Astrocyte of the cerebellum (primary cell): Measurements from ENCODE around the gene CDK18.

Experiments
- DNase-seq: peaks from one replicate; pipeline ENCODE4 v3.0.0-alpha.2; 2011; ENCODE audit warnings: low read depth
- H3K4me3 ChIP-seq: 2 replicates; pipeline ENCODE4 v1.5.1; 2011; ENCODE audit warnings: mild to moderate bottlenecking, low read depth, low read length, moderate library complexity
- in situ Hi-C: cut with HindIII; loops from 2 replicates; pipeline ENCODE4 v1.10.0; 2017; ENCODE audit warnings: low sequenced_read_pairs
- TF ChIP-seq, protein P1 (sequence below): IDR thresholded peaks from 2 replicates; pipeline ENCODE4 v1.5.1; 2012; ENCODE audit warnings: low read length, low read depth, moderate library complexity, mild to moderate bottlenecking; ENCODE audit errors: missing control alignments

CDK18 gene

DNA sequence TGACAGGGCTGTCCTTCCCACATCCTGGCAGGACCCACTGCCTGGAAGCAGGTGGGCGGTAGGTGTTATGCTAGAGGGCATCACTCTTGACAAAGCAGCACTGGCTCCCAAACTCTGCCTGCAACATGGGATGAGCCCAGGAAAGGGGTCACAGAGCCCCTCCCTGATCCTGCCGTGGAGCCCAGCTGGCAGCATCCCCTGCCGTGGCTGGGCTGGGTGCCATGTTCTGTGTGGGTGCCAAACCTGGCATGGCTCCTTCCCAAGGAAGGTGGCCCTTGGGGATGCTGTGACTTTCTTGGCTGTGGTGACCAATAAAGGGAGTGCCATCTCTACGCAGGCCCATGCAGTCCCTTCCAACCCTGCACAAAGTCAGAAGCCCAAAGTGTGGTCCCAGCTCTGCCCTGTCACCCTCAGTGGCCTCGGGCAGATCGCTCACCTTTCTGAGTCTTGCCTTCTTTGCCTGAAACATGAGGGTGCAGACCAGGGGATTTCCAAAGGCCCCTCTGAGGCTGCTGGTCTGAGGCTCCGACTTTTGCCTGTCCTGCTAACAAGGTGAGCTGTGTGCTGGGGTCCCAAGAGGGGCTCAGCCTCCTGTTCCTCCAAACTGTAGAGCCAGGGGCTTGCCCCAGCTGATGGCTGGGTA, 6.0 kb downstream of the CDK18 start:
- in situ Hi-C loops, result no loop called here
- TF ChIP-seq, protein P1, sequence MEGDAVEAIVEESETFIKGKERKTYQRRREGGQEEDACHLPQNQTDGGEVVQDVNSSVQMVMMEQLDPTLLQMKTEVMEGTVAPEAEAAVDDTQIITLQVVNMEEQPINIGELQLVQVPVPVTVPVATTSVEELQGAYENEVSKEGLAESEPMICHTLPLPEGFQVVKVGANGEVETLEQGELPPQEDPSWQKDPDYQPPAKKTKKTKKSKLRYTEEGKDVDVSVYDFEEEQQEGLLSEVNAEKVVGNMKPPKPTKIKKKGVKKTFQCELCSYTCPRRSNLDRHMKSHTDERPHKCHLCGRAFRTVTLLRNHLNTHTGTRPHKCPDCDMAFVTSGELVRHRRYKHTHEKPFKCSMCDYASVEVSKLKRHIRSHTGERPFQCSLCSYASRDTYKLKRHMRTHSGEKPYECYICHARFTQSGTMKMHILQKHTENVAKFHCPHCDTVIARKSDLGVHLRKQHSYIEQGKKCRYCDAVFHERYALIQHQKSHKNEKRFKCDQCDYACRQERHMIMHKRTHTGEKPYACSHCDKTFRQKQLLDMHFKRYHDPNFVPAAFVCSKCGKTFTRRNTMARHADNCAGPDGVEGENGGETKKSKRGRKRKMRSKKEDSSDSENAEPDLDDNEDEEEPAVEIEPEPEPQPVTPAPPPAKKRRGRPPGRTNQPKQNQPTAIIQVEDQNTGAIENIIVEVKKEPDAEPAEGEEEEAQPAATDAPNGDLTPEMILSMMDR, result no peak
- no peak overlapping the region for H3K4me3 ChIP-seq

DNA sequence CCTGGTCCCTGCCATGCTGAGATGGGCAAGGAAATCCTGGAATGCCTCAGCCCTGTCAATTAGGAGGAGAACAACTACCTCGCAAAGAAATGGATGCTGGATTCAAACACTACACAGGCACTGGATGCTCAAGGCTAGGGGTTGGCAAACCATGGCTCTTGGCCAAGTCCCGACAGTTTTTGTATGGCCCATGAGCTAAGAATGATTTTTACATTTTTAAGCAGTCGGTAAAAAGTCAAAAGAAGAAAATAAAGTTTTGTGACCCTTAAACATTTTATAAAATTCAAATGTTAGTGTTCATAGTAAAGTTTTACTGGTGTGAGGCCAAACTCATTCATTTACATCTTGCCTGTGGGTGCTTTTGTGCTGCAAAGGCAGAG, 6.5 kb downstream of the CDK18 start:
- DNase-seq, result no peak
- in situ Hi-C loops, result no loop called here
- TF ChIP-seq, protein P1, result no peak
- no peak overlapping the region for H3K4me3 ChIP-seq

More for the DNA sequence above, 6.0 kb downstream of the CDK18 start:
- DNase-seq, result no peak

DNA sequence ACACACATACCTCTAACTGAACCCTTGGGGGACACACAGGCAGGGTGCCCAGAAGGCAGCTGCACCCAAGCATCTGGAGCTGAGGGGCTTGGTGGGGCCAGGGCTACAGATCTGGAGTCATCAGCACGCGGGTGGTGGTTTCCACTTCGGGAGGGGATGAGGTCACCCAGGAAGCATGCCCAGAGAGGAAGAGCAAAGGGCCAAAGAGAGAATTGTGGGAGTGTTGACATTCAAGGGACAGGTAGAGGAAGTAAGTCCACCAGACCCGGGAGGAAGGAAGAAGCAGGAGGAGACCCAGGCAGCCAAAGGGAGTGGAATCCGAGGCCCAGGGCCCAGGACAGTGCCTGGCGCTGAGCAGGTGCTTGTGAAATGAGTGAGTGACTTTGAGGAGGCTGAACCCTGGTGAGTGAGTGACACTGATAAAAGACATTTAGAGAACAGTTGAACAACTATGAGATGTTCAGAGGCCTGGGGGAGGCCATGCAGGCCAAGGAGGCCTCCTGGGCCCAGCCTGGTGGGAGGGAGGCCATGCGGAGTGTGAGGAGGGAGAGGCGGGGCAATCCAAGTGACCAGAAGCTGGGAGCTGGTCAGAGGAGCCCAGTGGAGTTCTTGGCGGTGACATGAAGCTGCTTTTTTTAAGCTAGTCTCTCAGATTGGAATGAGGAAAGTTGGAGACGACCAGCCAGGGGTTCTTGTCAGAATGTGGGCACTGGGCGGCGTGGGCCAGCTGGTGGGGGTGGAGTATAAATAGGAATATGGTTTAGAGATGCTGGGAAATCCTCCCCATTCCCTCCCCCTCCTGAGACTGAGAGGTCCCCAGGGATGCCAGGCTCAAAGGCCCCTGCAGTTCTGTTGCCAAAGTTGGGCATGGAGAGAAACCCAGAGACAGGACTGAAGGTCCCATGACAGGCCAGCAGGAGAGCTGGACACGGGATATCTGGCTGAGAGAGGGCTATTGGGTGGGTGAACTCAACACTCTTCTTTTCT, 7.9 kb downstream of the CDK18 start:
- H3K4me3 ChIP-seq, result no peak overlapping the region
- DNase-seq, result no peak
- in situ Hi-C loops, result no loop called here
- TF ChIP-seq, protein P1, result no peak

DNA sequence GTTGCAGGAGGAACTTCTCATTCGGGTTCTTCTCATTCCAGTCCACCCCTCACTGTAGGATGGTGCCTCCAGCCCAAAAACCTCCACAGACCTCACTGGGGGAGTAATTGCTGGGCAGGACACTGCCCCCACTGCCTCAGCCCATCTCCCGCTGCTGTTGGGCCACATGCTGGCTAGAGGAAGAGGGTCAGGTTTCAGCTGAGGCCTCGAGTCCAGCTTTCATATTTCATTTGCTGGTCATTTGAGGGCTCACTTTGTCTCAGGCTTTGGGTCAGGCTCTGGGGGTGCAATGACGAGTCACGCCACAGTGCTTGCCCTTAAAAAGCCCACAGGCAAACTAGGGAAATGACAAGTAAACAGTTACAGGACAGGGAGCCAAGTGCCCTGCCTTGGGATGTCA, 9.3 kb downstream of the CDK18 start:
- H3K4me3 ChIP-seq, result no peak overlapping the region
- no peak for DNase-seq
- TF ChIP-seq, protein P1, result no peak
- in situ Hi-C loops, result no loop called here

GRCh38 chr1:205514211-205515142, 10.0 kb downstream of the CDK18 start:
- DNase-seq, result no peak
- H3K4me3 ChIP-seq, result no peak overlapping the region
- in situ Hi-C loops, result no loop called here
- TF ChIP-seq, protein P1, result no peak

- in situ Hi-C loops, result no loop called here
- TF ChIP-seq, protein P1, result no peak
- DNase-seq, result no peak
- no peak overlapping the region for H3K4me3 ChIP-seq
Measured at GRCh38 chr1:205515781-205516253, 11.3 kb downstream of the CDK18 start.
